Activated CD8-positive, alpha-beta T cell treated with anti-CD3 and anti-CD28 coated beads, Interleukin-2, amount 10 ng/mL, durations not matched to agents 7 days and 5 days (primary cell): ENCODE results near the gene ARIH1. TPM values are rescaled to one million over a fixed set of nuclear protein-coding genes. Genes with fewer than 3 reads are reported as not detected.
"Not testable (repeated sequence)": the region's sequence is repeated elsewhere in the genome, so short reads cannot be mapped to it uniquely, and the experiment has no call there.

Experiments used
- ATAC-seq: fragments of 150-1000 bp; cut with Tn5 transposase; one replicate; pipeline ENCODE4 v1.10.0; 2021; ENCODE audit warnings: moderate library complexity
- CTCF ChIA-PET: fragments of 350-600 bp; sonication (Branson Sonifier 250); formaldehyde crosslinking; loops from one replicate; lab custom pipeline; 2021; ENCODE audit warnings: antibody characterized with exemption; lab: Charles Lee
- POLR2A ChIA-PET: fragments of 350-600 bp; sonication (Branson Sonifier 250); formaldehyde crosslinking; loops from one replicate; lab custom pipeline; 2021; ENCODE audit warnings: antibody characterized with exemption; lab: Charles Lee
- DNase-seq: peaks from one replicate; pipeline ENCODE4 v3.0.0-alpha.2; 2020
- H3K27ac Mint-ChIP-seq: one replicate; pipeline ENCODE4 v1.8.0; 2021; ENCODE audit warnings: mild to moderate bottlenecking, mixed read lengths
- H3K27me3 Mint-ChIP-seq: one replicate; pipeline ENCODE4 v1.8.0; 2021; ENCODE audit warnings: low read depth, mixed read lengths
- H3K36me3 Mint-ChIP-seq: one replicate; pipeline ENCODE4 v1.8.0; 2021; ENCODE audit warnings: low read depth, mixed read lengths
- H3K4me1 Mint-ChIP-seq: one replicate; pipeline ENCODE4 v1.8.0; 2021; ENCODE audit warnings: low read depth, mixed read lengths
- H3K4me3 Mint-ChIP-seq: one replicate; pipeline ENCODE4 v1.8.0; 2021; ENCODE audit warnings: mild to moderate bottlenecking, mixed read lengths
- H3K9me3 Mint-ChIP-seq: one replicate; pipeline ENCODE4 v1.8.0; 2022; ENCODE audit warnings: mixed read lengths; ENCODE audit not compliant: insufficient read depth
- total RNA-seq, 2 experiments: library from RNA; stranded (reverse); gene quantifications; one replicate each; pipeline ENCODE4 v1.2.3, GENCODE V29; 2021

The ARIH1 gene
- total RNA-seq, 2 experiments from 2014 or later: 110 to 119 TPM

DNA sequence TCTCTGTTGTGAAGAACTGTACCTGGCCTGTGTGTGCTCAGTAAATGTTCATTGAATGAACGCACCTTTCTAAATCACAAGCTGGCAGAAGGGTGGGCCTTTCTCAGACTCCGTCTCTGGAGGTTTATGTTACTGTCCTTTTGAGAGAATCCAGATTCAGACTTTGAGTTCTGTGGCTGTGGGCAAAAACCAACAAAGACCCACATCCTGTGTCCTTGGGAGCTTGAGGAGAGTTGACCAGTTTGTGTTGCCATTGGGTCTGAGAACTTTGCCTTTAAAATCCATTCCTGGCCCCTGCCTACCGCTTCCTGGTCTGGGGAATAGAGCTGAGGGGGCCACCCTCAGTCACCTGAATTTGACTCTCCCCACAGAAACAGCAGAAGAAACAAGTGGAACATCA, 134.0 kb downstream of the ARIH1 start:
- H3K9me3 Mint-ChIP-seq, H3K27ac Mint-ChIP-seq, H3K4me1 Mint-ChIP-seq, ATAC-seq, H3K27me3 Mint-ChIP-seq, H3K4me3 Mint-ChIP-seq, POLR2A ChIA-PET, H3K36me3 Mint-ChIP-seq, DNase-seq: not testable (repeated sequence)
- CTCF ChIA-PET: interaction anchor here (1.1 kb wide), 1 partner anchor 8 kb away, joined by 4 read pairs; no protein-coding TSS in a partner anchor

DNA sequence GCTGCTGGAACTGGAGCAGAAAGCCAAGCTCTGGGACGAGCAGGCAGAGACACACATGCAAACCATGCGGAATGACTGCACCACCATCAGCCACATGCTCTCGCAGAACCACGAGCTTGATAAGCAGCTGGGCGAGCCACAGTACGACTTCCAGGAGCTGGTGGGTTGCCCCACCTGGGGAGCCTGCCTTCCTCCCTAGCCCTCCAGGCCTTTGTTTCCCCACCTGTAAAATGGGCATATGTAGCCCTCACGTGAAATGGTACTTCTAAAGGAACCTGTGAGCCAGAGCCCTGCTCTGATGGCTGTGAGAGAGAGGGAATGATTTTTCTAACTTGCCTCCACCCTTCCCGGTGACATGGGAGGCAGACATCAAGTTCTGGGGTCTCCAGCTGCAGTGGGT, 135.7 kb downstream of the ARIH1 start:
- Mint-ChIP-seq H3K27me3 (no peaks in the 10 kb centered on the region), H3K36me3 (no peaks in the 10 kb centered on the region), H3K4me1 (no peaks in the 10 kb centered on the region), H3K27ac (no peak overlapping the region), H3K4me3 (no peak overlapping the region), H3K9me3 (no peaks in the 10 kb centered on the region)
- no peak for ATAC-seq
- no peak for DNase-seq
- CTCF ChIA-PET: interaction anchor here (1.3 kb wide), 1 partner anchor 11 kb away, joined by 3 read pairs; no protein-coding TSS in a partner anchor
- POLR2A ChIA-PET: no interaction called here

DNA sequence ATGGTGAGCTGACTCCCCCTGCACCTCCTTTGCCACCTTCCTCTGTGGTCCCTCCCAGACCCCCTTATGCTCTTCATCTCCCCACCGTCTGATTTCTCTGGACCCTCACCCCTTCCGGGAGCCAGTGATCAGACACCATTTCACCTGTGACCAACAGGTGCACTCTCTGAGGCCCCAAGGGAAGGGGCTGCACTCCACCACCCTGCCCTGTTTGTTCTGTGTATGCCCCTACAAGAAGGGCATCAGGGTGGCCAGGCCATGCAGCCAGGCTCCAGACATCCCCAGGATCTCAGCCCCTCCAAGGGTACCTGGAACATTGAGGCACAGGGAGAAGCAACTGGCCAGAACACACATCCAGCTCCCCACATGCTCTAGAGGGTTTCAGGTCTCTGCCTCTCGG, 138.2 kb downstream of the ARIH1 start:
- POLR2A ChIA-PET, H3K9me3 Mint-ChIP-seq, H3K27me3 Mint-ChIP-seq, H3K4me3 Mint-ChIP-seq, H3K27ac Mint-ChIP-seq, DNase-seq, H3K4me1 Mint-ChIP-seq, ATAC-seq, H3K36me3 Mint-ChIP-seq: not testable (repeated sequence)
- CTCF ChIA-PET: interaction anchor here (0.6 kb wide), 1 partner anchor 12 kb away, joined by 3 read pairs; no protein-coding TSS in a partner anchor

DNA sequence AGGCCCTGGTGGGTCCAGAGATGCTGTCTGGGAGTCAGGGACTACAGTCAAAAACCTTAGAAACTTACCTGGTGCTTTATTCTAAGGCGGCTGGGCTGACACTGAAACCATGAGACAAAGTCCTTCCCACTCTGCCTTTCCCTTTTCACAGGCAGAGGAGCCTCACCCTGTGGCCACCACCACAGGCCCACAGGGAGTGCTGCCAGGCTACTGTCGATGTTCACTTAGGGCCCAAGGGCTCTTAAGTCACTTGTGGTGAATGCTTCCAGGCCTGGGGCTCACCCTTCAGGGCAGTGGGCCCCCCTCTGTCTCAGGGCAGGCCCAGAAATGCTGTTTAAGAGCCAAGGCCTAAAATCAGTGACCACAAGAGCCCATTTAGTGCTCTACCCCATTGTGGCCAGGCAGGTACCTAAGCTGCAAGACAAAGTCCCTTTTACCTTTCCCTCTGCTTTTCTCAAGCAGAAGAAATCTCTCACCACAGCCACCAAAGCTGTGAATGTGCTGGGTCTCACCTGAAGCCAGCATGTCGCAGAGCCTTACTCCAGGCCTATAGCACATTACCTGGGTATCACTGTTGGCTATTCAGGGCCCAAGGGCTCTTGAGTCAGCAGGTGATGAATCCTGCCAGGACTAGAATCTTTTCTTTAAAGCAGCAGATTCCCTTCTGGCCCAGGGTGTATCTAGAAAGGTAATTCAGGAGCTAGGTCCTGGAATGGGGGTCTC, 140.8 kb downstream of the ARIH1 start:
- H3K36me3 Mint-ChIP-seq: no peaks in the 10 kb centered on the region
- ATAC-seq (no peak), DNase-seq (no peak)
- peaks cover 10% of the 10 kb centered on the region for H3K4me1 Mint-ChIP-seq
- ChIA-PET CTCF (no interaction called here), POLR2A (no interaction called here)
- no peaks in the 10 kb centered on the region for H3K27me3 Mint-ChIP-seq
- H3K4me3 Mint-ChIP-seq: no peak overlapping the region
- no peaks in the 10 kb centered on the region for H3K9me3 Mint-ChIP-seq
- H3K27ac Mint-ChIP-seq: no peak overlapping the region

DNA sequence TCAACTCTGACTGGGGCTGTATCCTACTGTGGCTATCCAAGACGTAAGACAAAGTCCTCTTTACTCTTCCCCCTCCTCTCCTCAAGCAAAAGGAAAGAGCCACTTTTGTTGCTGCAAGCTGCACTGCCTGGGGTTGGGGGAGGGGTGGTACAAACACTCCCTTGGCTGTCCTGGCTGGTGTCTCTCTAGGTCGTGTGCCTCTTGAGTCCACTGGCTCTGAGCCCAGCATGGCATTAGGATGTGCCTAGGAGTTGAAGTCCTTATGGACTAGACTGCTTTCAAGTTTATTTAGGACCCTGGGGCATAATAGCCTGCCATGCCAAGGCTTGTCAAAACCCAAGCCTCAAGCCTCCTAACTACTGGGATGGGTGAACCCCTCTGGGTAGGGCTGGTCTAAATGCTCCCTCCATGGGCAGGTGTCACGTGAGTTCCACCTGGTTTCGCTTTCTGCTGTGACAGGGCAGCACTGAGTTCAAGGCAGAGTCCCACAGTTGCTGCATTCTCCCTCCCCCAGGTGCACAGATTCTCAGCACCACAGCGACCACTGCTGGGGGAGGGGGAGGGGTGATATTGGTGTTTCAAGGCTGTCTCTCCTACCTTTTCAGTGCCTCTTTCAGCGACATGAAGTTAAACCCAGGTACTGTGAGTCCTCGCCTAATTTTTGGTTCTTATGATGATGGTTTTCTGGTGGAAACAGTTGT, 141.6 kb downstream of the ARIH1 start:
- peak overlapping the region; percentile 23 for H3K27ac Mint-ChIP-seq
- H3K4me3 Mint-ChIP-seq, H3K27me3 Mint-ChIP-seq, CTCF ChIA-PET, H3K36me3 Mint-ChIP-seq, H3K4me1 Mint-ChIP-seq, H3K9me3 Mint-ChIP-seq, POLR2A ChIA-PET: not testable (repeated sequence)
- ATAC-seq (peak; percentile 67), DNase-seq (peak; percentile 54)

DNA sequence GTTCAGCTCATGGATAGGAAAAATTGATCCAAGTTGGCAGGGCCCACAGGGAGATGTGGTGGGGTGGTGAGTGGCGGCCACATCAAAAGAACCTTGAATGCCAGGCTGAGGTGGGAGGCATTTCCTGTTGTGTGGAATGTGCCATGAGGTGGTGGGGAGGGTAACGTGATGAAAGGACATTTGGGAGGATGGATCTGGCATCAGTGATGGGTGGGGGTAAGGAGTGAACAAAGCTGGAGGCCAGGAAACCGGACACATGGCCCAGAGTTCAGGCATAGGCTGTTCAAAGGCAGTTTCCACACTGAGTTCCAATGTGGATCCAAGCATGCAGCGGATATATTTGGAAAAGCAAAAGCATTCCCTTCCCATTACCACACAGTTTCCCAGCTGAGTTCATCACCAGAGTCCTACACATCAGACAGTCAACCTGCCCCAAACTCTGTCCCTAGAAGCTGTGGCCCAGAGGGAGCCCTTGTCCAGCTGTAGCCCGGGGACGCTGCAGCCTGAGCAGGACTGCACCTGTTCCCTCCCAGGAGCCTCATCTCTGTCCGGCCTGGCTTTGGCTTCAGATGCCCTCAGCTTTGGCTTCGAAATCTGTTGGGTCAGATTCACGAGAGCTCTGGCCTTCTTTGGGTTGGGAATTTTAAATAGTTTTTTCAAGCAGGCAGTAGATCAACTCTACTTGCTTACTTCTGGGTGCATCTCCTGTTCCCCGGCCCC, 142.5 kb downstream of the ARIH1 start:
- Mint-ChIP-seq H3K27ac (no peak overlapping the region), H3K27me3 (no peaks in the 10 kb centered on the region), H3K4me3 (no peak overlapping the region), H3K36me3 (no peaks in the 10 kb centered on the region), H3K4me1 (peaks cover 10% of the 10 kb centered on the region), H3K9me3 (no peaks in the 10 kb centered on the region)
- ChIA-PET POLR2A (no interaction called here), CTCF (interaction anchor here (0.8 kb wide), 1 partner anchor 55 kb away, joined by 3 read pairs; no protein-coding TSS in a partner anchor)
- ATAC-seq (no peak), DNase-seq (no peak)

DNA sequence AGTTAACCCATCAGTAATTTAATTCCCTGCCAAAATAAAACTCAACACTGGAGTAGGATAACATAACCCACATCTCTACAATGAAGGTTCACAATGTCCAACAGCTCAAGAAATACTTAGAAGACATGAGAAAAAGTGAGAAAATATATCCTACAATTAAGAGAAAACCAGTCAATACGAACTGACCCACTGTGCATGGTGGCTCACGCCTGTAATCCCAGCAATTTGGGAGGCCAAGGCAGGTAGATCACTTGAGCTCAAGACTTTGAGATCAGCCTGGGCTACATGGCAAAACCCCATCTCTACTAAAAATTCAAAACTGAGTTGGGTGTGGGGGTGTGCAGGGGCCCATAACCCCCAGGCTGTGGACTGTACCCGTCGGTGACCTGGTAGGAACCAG, 149.7 kb downstream of the ARIH1 start:
- H3K4me1 Mint-ChIP-seq, ATAC-seq, CTCF ChIA-PET, DNase-seq, H3K36me3 Mint-ChIP-seq, H3K27me3 Mint-ChIP-seq, H3K27ac Mint-ChIP-seq, H3K4me3 Mint-ChIP-seq, H3K9me3 Mint-ChIP-seq: not testable (repeated sequence)
- POLR2A ChIA-PET: interaction anchor here (0.6 kb wide), 1 partner anchor 21 kb away, joined by 3 read pairs; no protein-coding TSS in a partner anchor

DNA sequence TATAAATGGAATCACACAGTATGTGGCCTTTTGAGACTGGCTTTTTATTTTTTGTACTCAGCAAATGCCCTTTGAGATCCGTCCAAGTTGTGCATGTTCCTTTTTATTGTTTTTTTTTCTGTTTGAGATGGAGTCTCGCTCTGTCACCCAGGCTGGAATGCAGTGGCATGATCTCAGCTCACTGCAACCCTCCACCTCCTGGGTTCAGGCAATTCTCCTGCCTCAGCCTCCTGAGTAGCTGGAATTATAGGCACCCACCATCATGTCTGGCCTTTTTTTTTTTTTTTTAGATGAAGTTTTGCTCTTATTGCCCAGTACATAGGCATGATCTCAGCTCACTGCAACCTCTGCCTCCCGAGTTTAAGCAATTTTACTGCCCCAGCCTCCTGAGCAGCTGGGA, 152.0 kb downstream of the ARIH1 start:
- ATAC-seq, H3K4me3 Mint-ChIP-seq, H3K27me3 Mint-ChIP-seq, POLR2A ChIA-PET, CTCF ChIA-PET, DNase-seq, H3K9me3 Mint-ChIP-seq, H3K4me1 Mint-ChIP-seq, H3K36me3 Mint-ChIP-seq, H3K27ac Mint-ChIP-seq: not testable (repeated sequence)

DNA sequence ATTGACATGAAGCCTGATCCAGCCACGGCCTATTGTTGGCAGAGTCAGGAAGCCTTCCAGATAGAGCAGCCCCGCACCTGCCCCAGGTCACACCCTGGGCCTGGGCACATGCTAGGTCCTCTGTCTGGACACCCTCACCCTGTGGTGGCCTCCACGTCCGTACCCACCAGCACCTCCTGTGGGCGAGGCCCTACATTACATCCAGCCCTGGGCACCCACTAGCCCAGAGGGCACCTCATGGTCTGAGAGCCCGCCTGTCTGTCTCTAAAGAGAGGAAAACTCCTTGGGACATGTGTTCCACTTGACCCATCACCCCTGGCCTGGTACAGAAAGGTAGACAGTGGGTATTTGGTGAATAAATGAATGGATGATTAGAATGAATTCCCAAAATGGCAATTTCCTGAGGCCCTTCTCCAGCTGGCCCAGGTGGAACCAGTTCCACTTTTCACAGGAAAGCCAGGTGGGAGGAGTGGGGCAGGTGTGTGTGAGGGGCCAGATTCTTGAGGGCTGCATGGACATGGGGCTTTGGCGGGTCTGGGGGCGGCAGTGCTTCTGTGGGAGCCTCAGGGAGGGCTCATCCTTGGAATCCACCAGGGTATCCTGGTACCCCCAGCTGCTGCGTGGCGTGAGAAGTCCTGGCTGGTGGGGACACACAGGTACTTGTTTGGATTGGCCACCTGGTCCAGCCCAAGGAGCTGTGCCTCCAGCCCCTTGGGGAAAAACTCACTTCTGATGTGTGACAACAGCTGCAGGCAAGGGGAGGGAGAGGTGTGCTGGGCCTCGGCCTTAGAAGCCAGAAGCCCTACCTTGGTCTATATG, 154.3 kb downstream of the ARIH1 start:
- H3K36me3 Mint-ChIP-seq, H3K4me3 Mint-ChIP-seq, ATAC-seq, H3K9me3 Mint-ChIP-seq, H3K27me3 Mint-ChIP-seq, H3K4me1 Mint-ChIP-seq, DNase-seq, H3K27ac Mint-ChIP-seq: not testable (repeated sequence)
- POLR2A ChIA-PET: interaction anchor here (1.3 kb wide), 1 partner anchor 28 kb away, joined by 3 read pairs; no protein-coding TSS in a partner anchor
- CTCF ChIA-PET: interaction anchor here (1.5 kb wide), 1 partner anchor 28 kb away, joined by 5 read pairs; no protein-coding TSS in a partner anchor

DNA sequence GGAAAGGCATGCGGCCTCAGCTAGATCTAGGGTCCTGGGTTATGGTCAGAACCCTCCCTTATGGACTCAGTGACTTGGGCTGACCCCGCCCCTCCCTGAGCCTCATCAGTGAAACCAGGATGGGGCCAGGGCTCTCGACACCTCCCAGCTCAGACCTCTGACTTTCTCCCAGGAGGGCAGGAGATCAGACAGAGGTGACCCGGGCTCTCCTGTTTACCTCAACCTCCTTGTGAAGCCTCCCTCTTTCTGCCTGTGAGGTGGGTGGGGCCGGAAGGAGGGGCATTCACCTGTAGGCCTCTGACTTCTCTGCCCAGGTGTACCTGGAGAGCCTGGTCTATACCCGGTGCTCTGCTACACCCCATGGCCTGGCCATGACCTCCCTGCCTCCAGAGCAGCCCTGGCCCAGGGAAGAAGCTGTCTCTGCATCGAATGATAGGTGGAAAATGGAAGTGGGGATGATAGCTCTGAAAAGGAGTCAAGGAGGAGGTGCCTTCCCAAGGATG, 155.0 kb downstream of the ARIH1 start:
- H3K4me3 Mint-ChIP-seq: not testable (repeated sequence)
- ChIA-PET POLR2A (interaction anchor here (1.3 kb wide), 1 partner anchor 29 kb away, joined by 3 read pairs; no protein-coding TSS in a partner anchor), CTCF (interaction anchor here (1.5 kb wide), 1 partner anchor 29 kb away, joined by 5 read pairs; no protein-coding TSS in a partner anchor)

More for the DNA sequence above, 155.0 kb downstream of the ARIH1 start:
- not testable (repeated sequence) for ATAC-seq, H3K27me3 Mint-ChIP-seq, DNase-seq, H3K9me3 Mint-ChIP-seq, H3K36me3 Mint-ChIP-seq, H3K27ac Mint-ChIP-seq, H3K4me1 Mint-ChIP-seq
